GM21515 (cell line): ENCODE measurements around the gene CMC2.

Experiments
- ATAC-seq: cut with Tn5 transposase; IDR thresholded peaks from one replicate; pipeline ENCODE4 v1.9.1; 2021; ENCODE audit not compliant: unreplicated experiment

The CMC2 gene

DNA sequence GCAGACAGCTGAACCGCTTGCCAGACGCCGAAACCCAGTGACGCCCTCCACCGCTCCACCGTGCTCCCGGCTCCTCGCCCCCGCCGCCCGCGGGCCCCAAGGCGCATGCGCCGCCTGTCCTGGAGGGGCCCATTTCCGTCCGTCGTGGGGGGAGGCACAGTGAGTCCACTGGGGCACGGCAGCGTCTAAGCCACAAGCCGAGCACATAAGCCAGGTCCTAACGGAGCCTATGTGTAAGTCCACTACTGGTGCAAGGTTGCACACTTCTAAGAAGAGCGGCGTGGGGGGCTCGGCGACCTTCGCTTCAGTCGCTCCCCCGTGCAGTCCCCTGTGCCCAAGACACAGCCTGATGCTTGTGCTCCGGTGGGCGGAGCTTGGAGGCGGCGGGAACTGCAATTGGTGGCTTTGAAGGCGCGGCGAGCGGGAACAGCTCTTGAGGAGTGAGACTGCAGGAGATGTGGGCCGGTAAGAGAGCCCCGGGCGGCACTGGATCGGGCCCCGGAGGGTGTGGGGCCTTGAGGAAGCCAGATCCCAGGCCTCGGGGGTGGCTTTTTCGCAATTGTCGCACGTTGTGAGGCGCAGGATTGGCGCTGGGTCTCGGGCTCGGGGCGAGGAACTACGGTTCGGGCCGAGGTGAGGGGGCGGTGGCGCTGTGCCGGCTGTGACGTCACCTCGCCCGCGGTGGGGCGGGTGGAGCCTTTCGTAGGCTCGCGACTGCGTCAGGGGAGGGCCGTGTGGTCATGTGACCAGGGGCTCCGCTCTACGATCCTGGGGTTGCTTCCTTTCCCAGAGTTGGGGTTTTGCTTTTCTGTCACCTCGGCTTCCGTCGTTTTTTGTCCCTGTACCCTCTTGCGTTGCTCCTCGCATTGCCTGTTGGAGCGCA, at the start of gene CMC2, which contains the start of gene CENPN:
Gene CMC2, minus strand, starts transcription at position 73 of the 883 bp plus-strand sequence. CDS start 9,491 bp downstream, outside the sequence.
Gene CENPN, plus strand, starts transcription at position 402 of the 883 bp plus-strand sequence. CDS start 4,726 bp downstream, outside the sequence.
- peak; percentile 83 for ATAC-seq

DNA sequence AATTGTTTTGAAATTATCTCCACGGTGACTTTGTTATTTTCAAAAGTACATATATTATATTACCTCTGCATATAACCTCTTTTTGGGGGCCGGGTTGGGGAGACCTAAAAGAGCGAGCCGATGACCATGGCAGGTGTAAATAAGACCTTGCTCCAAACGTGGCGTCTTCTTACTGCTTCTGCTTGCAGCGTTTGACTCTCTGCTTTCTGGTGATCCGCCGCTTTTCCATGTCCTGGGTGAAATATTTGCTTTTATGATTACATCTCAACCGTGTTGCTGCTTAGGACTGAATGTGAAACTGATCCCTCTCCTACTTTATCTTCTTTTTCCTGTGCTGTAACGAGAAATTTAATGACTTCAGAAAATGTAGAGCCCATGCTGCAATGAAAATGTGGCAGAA, 47.1 kb upstream of the CMC2 start:
- no peak for ATAC-seq

DNA sequence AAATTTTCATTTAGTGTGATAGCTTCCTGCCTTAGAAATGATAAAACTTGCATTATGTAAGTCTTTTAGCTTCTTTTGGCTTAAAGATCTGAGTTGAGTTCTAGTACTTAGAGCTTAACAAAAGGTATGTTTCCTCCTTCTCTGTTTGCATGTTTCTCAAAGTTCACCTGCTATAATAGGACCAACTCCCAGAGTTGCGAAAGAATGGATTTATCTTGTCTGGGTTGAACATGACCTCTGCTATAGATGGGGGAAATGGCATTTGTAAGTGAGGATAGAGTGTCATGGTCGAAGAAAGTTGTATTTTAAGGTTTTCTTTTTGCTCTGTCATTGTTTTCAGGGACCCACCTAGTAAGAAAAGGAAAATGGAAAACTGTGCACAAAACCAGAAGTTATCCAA, 36.1 kb upstream of the CMC2 start:
- no peak for ATAC-seq

DNA sequence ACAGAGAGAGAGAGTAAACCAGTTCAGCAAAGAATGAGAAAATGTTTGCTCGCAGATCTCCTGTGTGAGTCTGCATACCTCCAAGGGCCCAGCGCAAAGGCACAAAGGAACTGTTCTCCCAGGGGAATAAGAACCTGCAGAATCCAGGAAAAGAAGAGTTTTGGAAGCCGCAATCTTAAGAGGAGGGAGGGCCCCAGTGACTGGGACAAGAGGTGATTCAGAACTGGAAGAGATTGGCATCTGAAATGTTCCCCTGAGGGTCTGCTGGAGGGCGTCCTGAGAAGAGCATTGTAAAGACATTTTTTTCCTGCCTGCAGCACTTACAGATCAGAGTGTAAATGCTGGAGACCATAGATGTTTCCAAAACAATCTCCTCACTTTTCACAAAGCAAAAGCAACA, 35.0 kb upstream of the CMC2 start:
- ATAC-seq = no peak

DNA sequence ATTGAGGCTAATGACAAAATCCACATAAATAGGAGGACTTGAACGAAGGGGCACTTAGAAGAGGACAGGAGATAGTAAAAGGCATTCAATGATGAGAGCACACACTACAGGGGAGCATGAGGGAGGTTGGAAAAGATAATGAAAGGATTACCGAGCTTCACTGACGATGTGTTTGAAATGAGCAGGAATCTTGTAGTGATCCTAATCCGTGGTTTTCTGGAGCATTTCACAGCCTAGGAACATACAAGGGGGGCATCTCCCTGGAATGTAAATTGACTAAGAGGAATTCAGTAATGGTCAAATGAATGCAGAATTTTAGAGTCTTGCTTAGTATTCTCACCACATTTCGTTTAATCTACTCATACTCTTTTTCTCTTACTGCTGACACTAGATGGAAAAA, 34.2 kb upstream of the CMC2 start:
- ATAC-seq = no peak

DNA sequence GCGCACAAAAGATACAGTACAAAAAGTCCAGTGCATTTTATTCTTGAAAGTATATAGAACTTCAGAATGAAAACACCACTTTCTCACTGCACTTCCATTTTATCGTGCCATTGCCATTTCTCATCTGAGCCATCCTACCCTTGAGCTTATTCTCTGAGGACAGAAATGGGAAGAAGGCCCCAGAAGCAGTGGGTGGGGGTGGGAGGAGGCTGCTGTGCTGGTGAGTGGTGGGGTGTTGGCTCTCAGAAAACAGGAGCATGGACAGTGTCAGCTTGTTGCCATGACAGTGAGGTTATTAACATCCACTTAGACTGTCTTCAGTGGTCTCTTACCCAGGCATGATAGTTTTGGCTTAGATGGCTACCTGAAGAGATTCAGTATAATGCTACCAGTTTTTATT, 33.4 kb upstream of the CMC2 start:
- ATAC-seq = no peak

DNA sequence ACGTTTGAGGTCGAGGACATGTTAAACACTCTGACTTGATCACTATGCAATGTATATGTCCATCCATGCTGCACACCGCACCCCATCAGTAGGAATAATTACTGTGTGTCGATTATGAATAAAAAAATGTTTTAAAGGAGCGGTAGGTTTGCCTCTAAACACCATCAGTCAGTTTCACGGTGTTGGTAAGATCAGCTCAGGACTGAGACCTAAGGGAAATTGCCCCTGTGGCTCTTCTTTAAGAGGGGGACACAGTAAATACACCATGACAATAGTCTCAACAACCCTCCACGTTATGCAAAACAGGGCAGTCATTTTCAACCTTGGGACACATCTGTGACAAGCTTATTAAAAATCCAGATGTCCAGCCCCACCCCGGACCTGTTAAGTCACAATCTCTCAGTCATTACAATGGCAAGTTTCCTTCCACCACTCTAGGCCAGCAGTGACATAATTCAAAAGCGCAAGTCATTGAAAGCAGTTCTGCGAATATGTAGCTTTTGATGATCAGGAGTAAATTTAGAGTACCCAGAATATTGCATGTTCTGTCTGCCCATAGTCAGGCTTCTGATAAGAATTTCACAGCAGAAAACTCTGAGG, 30.2 kb upstream of the CMC2 start:
- ATAC-seq = no peak

DNA sequence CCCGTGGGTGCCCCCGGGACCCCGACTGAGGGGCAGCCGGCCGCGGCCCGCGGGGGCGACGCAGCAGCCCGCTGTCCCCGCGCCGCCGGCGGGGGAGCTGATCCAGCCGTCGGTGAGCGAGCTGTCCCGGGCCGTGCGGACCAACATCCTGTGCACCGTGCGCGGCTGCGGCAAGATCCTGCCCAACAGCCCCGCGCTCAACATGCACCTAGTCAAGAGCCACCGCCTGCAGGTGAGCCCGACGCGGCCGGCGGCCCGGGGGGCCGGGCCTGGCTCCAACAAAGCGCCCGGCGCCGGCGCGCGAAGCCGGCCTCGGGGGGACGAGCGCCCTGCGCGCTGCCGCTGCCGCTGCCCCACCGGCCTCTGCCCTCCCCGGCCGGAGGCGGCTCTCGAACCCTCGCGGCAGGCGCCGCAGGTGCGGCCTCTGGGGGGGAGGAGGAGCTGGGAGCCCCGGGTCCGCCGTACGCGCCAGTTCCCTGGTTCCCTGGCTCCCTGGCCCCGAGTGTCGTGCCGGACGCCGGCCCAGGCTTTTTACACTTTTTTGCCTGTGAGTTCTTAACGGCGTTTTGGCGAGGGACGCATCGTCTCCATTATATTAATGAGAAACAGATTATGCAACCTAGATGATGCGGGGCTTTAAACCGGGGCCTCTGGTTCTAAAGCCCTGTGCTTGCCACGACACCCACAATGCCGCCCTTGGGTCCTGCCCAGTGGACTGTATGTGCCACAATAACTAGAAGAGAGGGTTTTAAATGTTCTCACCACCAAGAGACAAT, 29.5 kb upstream of the CMC2 start:
- peak; percentile 58 for ATAC-seq

DNA sequence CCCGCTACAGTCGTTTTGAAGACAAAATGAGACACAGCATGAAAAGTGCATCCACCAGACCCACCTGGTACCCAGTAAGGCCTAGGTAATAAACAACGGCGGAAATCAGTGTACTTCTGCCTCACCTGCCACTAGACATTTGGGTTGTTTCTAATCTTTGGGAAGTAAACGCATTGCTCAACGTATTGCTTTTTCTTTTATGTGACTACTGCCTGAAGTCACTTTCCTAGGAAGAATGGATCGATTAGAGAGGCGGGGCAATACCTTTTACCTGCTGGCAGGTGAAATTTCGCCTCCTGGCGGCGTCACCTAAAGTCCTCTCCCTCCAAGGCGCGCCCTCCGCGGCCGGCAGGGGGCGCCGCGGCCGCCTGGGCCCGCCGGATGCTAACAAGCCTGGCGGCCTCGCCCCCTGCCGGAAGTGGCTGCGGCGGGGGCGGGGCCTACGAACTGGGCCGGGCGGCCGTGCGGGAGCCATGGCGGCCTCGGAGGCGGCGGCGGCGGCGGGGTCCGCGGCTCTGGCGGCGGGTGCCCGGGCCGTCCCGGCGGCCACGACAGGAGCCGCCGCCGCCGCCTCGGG, 28.8 kb upstream of the CMC2 start, which contains the start of gene ATMIN:
Gene ATMIN, plus strand, starts transcription at position 445 of the 577 bp plus-strand sequence. Its CDS starts 29 bp downstream, at position 474.
- ATAC-seq = peak; percentile 84

DNA sequence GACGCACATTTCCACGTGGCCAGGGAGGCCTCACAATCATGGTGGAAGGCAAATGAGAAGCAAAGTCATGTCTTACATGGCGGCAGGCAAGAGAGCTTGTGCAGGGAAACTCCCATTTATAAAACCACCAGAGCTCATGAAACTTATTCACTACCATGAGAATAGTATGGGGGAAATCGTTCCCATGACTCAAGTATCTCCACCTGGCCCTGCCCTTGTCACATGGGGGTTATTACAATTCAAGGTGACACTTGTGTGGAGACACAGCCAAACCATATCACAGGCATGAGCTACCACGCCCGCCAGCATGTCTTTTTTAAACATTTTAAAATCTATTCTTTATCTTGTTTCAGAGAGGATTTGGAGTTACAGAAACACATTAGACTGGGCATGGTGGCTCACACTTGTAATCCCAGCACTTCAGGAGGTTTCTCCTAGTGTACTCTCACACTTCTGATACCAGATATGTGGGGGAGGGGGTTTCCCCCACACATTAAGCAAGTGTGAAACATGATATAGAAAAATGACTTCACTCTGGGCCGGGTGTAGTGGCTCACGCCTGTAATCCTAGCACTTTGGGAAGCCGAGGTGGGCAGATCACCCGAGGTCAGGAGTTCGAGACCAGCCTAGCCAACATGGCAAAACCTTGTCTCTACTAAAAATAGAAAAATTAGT, 23.4 kb upstream of the CMC2 start:
- ATAC-seq = no peak

DNA sequence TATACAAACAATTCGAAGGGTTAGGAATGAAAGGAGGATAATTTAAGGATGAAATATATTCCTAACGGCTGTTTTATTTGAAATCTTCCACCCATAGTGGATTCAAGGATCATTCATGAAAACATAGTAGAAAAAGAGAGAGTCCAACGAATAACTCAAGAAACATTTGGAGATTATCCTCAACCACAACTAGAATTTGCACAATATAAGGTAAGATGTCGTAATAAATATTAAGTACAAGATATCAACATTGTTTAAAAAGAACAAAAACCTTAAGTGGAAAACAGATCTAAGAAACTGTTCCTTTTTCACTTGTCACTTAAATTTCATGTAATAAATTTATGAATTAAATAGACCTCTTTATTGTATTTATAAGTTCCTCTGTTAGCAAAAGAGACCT, 19.7 kb upstream of the CMC2 start:
- no peak for ATAC-seq

DNA sequence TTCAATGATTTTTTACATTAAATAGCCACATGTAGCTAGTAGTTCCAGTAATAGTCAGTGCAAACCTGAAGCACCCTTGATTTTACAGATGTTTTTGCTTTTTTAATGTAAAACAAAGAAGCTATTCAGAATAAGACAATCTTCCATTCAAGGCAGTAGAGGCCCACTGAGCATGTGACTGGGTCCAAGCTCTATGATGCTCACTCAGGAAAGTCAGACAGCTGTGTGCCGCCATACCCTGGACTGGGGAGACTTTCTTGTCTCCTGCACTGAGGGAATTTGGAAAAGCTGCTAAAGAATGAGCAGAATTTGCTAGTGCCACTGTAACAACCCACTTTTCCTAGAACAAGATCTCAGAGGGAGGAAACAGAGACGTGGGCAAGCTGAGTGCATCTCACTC, 11.8 kb upstream of the CMC2 start:
- ATAC-seq = no peak

DNA sequence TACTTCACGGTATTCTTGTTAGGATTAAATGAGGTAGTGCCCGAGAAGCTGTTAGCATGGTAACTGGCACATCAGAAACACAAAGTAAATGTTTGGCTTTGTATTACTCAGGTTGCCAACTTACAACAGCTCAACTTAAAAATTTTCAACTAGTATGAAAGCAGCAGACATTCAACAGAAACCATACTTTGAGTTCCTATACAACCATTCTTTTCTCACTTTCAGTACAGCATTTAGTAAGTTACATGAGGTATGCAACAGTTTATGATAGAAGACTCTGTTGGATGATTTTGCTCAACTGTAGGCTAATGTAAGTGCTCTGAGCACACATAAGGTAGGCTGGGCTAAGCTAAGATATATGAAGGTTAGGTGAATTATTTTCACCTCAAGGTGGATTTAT, 8.0 kb upstream of the CMC2 start:
- ATAC-seq = no peak

DNA sequence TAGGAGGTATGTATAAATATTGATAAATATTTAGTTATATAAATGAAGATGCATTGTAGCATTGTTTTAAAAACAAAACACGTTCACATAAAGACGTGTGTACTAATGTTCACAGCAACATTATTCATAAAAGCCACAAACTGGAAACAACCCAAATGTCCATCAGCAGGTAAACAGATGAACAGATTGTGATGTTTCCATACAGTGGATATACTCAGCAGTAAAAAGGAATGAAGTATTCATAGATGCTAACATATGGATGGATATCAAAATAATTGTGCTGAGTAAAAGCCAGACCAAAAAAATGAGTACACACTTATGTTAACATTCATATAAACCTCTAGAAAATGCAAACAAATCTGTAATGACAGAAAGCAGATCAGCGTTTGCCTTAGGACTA, 6.3 kb upstream of the CMC2 start:
- no peak for ATAC-seq

DNA sequence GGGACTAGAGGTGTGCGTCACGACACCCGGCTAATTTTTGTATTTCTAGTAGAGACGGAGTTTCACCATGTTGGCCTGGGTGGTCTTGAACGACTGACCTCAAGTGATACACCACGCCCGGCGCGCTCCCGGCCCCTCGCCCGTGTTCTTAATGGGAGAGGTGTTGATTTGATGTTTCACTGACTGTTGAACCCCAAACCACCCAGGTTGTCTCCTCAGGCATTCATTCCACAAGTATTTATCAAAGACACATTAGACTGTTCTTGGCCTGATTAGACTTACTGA, 1.8 kb upstream of the CMC2 start:
- no peak for ATAC-seq

DNA sequence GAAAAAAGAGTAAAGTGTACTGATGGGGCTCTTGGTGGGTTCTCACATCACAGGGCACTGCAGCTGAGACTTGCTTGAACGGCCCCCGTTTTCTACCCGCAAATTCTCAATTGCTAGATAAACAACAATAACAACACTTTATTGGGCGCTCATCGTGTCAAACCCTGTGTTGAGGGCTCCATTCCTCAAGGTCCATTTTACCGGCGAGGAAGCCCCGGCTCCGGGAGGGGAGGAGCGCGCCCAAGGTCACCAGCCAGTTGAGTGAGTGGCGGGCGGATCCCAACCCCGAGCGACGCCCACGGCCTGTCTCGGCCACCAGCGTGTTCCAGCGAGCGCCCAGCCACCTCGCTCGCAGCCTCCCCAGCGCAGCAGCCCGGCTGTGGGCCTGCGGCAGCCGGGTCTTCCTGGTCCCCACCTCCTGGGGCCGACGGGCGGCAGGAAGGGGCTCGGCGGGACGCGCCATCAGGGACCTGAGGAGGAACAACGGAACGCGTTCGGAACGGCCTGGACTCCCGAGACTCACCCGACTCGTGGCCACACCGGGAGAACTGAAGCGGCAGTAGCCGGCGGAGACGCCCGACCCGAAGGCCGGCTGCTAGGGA, 373 bp downstream of the CMC2 start:
- peak; percentile 29 for ATAC-seq

DNA sequence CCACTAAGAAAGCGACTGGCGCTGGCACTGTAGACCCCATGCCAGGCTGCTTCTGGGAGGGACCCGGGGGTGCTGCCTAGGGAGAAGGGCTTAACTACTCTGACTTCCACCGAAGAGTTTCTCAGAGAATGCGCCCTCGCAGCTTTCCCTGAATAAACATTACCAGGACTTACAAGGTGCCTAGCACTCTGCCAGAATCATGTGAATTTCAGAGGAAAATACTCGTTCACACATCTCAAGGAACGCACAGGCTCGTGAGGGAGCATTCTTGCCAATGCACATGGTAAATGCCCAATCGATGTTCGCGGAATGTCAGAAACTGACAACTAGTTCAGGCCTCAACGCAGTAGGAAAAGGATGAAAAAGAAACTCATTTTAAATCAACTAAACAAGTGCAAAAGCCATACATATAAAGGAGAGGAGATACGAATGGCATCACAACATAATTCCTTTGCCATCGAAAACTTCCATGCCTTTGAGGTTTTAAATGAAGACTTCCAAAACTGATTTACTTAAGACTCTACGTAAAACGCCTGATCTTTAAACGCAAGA, 999 bp downstream of the CMC2 start:
- ATAC-seq = no peak

DNA sequence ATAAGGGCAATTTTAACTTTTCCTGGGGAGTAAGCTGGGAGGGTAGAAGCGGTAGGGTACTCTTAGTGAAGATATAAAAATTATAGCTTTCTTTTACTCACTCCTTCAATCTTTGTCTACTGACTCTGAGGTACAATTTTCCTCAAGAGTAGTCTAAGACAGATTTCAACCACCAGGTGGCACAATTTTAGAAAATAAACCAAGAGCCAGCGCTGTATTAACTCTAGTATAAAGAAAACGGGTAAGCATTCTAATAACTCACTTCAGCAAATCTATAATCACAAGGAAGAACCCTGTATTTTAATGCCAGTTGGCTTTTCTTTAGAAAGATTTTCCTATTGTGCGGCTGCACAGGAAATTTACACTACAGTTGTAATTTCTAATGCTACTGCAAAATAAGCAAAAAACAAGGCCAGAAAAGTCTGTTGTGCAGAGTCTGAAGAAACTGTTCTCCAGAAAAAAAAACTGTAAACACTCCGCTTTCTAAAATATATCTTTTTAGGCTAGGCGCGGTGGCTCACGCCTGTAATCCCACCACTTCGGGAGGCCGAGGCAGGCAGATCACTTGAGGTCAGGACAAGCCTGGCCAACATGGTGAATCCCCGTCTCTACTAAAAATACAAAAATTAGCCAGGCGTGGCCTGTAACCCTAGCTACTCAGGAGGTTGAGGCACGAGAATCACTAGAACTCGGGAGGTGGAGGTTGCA, 1.9 kb downstream of the CMC2 start:
- no peak for ATAC-seq

DNA sequence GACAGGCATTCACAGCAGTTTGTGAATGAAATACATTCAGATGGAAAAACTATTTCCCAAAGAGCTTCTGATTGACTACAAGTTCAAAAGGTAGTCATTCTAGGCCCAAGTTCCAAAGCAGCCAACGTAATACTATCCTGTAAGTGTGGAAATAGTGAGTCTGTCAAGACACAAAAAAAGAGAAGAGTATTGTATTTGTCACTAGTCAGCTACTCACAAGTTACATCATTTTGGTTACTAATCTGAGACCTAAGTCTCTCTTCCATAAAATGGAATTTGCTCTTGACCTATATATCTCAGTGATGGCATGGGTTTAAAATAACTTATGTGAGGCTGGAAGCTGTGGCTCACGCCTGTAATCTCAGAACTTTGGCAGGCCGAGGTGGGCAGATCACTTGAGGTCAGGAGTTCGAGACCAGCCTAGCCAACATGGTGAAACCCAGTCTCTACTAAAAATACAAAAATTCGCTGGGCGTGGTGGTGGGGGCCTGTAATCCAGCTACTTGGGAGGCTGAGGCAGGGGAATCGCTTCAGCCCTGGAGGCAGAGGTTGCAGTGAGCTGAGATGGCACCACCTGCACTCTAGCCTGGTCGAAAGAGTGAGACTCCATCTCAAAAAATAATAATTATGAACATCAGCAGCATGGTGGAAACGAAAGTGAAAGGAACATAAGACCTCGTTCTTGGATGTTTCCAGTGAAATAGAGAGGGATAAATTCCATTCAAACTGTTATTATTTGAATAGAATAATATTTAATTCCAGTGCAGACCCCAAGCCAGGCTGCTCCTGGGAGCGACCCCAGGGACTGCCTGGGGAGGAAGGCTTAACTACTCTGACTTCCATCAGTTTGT, 2.9 kb downstream of the CMC2 start:
- no peak for ATAC-seq
